Measurements from ENCODE around the gene REG1A.

REG1A gene, protein sequence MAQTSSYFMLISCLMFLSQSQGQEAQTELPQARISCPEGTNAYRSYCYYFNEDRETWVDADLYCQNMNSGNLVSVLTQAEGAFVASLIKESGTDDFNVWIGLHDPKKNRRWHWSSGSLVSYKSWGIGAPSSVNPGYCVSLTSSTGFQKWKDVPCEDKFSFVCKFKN
- 0 to 0.99 (median 0) reads per million in 17 experiments for total RNA-seq

DNA sequence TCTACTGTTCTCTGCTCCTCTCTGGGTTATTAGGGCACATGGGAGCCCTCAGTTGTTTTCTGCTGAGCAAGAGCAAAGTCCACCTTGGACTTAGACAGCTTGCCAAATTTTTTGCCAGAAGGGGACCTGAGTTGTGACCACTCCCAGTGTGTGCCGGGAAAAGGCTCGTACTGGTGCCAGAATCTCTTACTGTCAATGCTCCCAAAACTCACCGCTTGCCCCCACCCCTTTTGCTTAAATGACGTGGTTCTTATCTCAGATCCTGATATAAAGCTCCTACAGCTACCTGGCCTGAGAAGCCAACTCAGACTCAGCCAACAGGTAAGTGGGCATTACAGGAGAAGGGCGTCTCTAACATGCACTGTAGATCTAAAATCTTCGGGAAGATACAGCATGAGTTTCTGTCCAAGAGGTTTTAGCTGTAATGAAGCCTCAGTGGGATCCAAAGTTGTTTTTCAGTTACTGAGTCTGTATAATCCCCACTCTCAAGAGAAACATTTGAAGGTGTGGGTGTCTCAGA is at the start of gene REG1A:
TSS of gene REG1A (plus strand) at position 295 of the 520 bp plus-strand sequence. CDS start 374 bp downstream, outside the sequence.
- no peak for DNase-seq

DNA sequence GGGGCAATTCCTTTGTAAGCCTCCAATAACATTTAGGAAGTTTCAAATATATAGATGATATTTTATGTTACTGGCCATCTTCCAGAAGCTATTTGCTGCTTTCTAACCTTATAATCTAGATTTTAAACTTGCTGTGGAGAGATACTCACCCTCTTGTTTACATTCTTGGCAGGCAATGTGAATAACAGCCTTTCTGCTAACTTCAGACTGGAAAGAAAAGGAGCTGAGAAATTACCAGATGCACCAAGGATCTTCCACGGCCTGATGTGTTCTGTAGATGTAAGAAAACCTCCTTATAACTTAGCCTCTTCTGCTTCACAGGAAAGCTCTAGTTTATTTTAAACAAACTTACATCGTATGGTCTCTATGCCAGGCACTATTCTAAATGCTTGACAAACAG is 49.2 kb upstream of the REG1A start:
- no peak for DNase-seq

DNA sequence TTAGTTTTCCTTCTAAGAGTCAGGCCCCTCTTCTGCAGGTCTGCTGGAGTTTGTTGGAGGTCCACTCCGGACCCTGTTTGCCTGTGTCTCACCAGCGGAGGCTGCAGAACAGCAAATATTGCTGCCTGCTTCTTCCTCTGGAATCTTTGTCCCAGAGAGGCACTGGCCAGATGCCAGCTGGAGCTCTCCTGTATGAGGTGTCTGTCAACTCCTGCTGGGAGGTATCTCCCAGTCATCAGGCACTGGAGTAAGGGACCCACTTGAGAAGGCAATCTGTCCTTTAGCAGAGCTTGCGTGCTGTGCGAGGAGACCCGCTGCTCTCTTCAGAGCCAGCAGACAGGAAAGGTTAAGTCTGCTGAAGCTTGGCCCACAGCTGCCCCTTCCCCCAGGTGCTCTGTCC is 37.3 kb upstream of the REG1A start:
- no peak for DNase-seq

DNA sequence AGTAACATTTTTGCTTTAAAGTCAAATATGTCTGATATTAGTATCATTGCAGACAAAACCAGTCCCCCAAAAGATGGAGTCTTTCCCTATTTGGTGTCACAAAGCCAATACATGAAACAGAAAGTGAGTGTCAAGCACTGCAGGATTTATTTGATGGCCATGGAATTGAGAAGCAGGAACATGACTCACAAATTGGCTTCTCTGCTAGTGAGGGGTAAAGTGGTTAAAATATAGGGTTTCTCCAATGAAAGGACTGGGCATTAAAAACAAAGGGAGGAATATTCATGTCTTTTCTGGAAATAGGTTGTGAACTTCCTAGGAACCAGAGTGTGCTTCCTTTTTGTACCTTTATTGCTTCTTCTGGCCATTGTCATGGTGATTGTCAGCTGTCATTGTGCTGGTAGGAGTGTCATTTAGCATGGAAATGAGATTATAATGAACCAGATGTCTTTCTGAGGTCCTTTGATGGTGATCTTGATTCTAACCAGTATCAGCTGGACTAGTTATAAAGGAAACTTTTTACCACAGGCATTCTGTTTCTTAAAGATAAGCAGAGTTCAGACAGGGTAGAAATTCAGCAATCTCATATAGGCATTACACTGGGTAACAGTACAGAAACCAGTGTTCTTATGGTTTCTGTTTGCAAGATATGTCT is 36.6 kb upstream of the REG1A start:
- DNase-seq: no peak

DNA sequence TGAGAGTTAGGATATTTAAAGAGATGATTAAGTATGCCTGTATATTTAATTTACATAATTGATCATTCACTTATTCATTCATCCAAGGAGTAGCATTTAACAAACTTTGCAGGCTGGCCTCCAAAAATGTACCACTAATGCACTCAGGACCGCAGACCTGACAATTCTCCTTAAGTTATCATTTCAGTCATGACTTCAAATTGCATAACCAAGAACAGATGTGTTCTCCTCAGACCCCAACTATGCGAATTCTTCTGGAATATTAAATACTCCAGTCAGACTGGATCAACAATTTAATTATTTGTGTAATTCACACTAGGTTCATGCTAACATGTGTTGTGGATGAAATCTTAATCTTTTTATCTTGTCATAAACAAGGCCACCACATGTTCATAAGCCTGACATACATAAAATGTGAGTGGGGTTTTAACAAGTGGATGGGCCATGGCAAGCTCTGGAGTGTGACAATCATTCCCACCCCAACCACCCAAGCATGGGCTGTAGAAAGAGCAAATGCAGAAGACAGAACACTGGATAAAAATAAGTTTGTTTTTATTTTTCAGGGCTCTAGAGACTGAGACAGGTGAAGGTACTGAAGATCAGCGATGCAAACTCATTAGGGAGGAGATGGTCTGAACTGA is 35.7 kb upstream of the REG1A start:
- DNase-seq: no peak

DNA sequence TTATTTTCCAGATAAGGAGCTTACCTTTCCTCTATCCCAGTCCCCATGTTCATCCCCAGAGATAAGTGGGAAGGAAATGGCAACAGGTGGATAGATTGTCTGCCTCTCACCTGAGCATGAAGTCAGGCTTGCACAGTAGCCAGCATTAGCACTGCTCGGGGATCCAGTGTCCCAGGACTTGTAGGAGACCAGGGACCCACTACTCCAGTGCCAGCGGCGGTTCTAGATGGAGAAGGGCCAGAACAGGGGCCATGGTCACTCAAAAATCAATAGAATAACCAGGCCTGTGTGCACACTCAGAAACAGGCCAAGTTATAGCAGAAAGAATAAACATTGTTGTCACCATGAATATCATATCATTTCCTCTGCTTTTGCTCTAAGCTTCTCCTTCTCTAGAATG is 34.9 kb upstream of the REG1A start:
- no peak for DNase-seq

DNA sequence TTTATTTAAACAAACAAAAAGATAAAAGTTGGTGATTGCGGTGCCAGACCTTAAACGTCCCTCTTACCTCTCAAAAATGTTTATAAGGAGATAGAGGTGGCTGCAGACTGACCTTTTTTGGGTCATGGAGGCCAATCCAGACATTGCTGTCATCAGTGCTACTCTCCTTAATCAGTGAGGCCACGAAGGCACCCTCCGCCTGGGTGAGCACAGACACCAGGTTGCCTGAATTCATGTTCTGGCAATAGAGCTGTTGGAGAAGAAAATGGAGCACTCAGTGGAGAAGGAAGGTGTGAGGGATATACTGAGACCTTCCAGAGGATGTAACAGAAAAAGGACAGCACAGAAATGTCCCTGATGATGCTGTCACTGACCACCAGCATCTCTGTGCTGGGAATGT is 34.0 kb upstream of the REG1A start:
- DNase-seq: no peak

DNA sequence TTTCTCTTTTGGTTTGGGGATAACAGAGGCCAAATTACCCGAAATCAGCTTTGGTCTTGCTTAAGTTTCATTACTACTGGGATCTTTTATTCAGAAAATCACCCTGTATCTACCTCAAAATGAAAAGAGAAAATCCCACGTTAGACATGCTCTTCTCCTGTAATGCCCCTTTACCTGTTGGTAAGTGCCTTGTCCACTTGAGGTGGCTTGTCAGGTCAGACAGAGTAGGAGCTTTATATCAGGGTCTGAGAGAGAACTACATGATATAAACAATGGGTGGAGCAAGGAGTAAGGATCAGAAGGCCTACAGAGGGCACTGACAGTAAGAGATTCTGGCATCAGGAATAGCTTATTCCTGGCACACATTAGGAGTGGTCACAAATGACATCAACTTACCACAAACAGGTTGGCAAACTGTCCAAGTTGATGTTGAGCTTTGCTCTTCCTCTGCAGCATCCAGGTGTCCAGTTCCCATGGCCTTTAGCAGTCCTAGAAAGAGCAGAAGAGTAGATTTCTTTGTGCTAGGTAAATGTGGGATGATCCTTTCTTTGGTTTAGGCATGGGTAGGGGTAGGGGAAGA is 32.4 kb upstream of the REG1A start, which contains the start of gene REG1B:
TSS of gene REG1B (minus strand) at position 209 of the 580 bp plus-strand sequence. CDS start 381 bp downstream, outside the sequence.
- DNase-seq: no peak

DNA sequence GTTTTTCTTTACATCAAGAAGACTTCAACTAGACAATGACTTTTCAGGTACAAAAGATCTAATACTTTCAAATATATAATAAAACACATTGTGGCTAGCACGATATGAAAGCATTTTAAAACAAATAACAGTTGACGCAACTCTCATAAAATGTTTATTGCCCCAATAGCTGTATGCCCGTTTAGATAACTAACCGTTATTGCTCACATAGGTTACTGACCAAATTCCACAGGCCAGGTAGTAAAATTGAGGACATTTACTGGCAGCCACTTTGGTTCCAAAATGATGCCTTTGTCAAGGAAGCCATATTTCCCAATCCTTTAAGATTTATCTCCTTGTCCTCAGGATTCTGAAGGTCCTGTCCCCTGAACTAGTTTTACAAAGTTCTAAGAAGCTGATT is 29.6 kb upstream of the REG1A start:
- no peak for DNase-seq

DNA sequence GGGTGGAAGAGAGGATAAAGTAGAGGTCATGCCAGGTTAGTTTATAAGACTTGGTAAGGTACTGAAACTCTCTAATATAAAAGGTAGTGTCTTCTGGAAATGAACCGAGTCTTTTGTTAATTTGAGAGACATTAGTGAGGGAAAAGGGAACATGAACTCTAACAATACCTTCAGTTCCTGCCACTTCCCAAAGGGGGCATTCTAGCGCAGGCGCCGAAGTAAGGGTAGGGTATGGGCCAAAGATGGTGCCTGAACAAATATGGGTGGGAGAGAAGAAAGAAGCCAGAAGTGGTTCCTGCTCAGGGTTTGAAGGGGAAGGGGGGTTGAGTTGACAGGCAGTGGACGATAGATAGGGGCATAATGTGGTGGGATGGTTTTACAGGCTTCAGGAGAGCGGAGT is 22.4 kb upstream of the REG1A start:
- no peak for DNase-seq

DNA sequence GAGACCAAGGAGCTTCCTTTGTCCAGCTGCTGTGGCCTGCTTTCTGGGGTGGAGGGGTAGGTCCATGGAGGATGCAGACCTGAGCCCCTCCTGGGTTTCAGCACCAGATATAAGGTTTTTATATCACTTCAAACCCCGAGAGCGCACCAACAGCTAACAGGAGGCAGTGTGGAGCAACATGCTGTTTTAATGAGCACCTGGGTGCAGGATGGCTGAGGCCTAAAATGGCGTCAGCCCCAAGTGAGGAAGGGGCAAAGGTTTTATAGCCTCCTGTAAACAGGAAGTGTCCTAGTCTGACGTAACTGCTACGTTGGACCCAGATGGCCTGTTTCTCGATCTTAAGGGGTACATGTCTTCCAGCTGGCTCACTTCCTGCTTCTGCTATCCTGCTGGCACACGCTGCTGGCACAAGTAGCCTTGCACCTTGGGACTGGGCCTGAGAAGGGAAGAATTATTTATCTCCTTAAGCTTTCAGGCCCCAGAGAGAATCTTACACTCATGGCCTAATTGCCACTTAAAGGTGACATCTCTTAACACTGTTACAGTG is 21.1 kb upstream of the REG1A start:
- DNase-seq: no peak

DNA sequence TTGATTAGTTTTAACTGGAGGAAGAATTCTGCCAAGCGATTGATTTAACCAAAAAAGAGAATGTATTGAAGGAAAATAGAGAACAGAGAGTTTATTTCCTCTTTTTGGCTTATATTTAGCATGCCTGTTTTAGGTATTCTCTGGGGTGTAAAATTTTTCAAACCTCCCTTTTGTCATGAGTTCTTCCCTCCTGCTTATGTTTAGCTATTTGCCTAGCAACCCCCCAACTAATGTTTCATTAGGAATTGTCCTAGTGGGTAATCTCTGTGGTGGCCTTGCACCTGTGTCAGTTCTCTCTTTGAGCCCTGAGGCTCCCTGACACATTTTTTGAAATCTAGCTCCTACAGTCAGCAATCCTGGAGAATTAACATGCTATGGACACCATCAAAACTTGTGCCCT is 20.0 kb upstream of the REG1A start:
- no peak for DNase-seq

DNA sequence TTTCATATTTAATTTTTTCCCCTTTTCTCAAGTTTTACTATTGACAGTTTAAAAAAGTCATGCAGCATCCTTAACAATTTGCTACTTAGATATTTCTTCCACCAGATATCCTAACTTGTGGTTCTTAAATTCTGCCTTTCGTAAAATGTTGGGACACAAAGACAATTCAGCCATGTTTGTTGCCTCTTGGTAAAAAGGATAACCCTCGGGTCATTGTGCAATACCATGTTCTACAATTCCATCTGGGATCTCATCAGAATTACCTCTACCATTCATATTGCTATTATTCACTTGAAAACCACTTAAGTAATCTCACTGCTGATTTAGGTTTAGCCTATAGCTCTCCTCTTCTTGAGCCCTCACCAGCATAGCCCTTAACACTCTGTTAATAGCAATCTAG is 19.3 kb upstream of the REG1A start:
- no peak for DNase-seq

DNA sequence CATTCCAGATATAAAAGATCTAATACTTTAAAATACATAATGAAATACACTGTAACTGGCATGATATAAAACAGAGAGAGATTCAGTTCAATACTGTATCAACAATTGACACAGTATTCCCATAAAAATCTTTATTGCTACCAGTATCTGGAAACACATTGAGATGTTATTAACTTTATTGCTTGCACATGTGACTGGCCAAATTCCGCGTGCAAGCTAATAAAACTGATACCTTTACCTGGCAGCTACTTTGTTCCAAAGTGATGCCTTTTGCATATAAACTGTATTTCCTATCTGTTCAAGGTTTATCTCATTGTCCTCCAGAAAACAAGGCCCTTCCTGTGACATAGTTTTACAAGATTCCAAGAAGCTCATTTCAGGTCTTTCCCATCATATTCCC is 17.1 kb upstream of the REG1A start:
- DNase-seq: no peak

DNA sequence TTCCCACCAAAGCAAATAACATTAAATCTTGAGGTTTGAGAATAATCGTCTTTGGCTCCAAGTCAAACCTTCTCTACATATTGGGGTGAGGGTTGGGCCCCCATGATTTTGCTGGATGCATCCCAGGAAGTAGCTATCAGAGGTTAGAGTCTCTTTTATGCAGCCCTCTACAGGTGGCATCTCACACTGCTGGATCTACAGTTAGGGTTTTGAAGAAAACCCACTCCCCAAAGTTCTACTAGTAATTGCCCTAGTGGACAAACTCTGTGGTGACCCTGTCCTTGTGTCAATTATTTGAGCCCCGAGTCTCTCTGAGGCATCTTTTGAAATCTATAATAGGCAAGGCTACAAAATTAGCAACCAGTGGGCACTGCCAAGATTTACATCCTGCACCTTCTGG is 15.0 kb upstream of the REG1A start:
- DNase-seq: no peak

DNA sequence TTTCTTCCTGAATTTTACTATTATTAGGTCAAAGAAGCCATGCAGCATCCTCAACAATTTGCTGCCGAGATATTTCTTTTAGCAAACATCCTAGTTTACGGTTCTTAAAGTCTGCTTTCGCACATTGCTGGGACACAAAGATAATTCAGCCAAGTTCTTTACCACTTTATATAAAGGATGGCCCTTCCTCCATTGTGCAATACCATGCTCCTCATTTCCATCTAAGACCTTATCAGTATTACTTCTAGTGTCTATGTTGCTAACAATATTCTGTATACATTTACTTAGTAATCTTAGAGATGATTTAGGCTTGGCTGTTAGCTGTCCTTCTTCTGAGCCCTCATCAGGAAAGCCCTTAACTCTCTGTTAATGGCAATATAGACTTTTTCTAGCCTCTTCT is 8.0 kb upstream of the REG1A start:
- DNase-seq: no peak

DNA sequence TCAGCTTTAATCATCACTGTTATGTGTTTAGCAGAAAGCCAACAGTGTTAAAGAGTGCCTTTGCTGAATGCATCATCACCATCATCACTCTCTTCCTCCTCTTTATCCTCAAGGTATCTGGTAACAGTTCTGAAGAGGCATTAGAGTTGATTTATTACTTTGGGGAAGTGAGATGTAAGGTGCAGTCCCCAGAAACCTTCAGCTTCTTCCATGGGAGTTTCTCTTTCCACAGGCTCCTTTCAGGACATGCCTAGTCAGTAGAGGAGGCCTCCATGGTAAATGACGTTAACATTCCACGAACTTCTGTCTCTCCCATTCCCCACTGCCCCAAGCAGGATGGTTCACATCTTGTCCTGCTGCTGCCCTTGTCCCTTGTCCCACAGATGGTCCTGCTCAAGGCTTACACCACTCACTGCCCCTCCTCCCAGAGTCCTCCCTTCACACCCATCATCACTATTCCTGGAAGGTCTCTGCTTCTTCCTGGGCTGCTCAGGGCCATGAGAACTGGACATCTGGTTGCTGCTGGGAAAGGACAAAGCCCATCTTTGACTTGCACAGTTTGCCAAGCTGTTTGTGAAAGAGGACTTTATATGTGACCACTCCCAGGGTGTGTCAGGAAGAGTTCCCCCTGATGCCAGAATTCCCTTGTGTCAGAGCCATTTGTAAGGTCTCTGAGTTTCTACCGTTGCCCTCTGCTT is 5.3 kb upstream of the REG1A start:
- DNase-seq: no peak

DNA sequence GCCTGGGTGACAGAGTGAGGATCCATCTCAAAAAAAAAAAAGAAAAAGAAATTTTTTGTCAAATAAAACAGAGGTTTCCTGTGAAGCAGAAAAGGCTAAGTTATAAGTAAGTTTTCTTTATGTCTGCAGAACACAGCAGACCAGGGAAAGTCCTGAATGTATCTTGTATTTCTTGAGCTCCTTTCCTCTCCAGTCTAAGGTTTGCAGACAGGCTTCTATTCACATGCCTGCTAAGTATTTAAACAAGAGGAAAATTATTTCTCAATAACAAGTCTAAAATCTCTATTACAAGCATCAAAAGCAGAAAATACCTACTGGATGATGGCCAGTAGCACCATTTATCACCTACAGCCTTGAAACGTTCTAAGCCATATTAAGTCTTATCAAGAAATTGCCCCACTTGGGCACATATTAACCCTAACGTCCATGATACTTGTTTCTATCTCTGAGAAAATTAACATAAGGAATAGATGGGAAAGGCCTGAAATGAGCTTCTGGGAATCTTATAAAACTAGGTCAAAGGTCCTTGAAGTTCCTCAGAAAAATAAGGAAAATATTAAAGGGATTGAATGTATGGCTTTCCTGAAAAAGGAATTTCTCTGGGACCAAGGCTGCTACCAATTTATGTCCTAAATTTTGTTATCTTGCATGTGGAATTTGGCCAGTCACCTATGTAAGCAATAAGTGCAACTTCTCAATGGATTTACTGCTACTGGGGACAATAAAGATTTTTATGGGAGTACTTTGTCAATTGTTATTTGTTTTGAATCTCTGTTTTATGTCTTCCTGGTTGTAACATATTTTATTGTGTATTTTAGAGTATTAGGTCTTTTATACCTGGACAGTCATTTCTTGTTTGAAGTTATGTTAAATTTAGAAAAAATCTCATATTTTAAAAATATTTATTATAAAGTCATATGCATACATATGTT is 3.0 kb upstream of the REG1A start:
- no peak for DNase-seq

DNA sequence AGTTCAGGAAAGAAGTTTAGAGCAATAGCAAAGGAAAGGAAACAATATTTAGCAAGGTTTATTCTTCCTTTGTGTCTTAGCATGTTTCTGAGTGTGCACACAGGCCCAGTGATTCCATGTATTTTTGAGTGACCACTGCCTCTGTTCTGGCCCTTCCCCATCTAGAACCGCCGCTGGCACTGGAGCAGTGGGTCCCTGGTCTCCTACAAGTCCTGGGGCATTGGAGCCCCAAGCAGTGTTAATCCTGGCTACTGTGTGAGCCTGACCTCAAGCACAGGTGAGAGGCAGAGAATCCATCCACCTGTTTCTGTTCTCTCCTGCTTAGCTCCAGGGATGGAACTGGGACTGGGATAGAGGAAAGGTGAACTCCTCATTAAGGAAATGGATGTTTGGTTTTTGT is 2.4 kb downstream of the REG1A start:
- DNase-seq: no peak

DNA sequence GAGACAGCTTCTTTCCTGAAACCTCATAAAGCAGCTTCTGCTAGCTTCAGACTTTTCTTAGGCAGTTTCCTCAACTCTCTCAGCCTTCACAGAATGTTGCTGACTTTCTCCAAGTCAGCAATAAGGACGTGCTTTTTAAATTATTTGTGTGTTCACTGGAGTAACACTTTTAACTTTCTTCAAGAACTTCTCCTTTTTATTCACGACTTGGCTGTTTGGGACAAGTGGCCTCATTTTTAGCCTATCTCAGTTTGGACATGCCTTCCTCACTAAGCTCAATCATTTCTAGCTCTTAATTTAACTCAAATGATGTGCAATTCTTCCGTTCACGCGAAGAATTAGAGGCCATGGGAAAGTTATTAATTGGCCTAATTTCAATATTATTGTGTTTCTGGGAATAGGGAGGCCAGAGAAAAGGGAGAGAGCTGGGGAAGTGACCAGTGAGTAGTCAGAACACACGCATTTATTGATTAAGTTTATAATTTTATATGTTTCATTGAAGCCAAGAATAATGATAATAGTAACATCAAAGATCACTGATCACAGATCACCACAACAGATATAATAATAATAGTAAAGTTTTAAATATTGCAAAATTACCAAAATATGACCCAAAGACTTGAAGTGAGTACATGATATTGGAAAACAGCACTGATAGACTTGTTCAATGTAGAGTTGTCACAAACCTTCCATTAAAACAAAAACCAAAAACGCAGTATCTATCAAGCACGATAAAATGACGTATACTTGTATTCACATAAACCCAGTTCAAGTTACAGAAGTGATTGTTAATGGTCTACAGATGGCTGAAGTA is 4.8 kb downstream of the REG1A start:
- no peak for DNase-seq

DNA sequence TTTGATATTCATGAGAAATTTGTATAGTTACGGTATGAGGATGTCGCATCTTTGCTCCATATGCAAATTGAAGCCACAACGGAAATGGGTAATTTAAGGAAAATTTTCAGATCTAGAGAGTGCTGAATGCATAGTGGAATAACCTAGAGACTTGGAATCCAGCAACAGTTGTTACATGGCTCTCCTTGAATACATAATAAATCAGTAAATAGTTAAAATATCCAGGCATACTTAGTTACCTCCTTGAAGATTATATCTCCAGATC is 5.4 kb downstream of the REG1A start:
- no peak for DNase-seq
